Ramos (cell line): Measurements from ENCODE around the gene TNFRSF4.
"Not testable (repeated sequence)": the region's sequence is repeated elsewhere in the genome, so short reads cannot be mapped to it uniquely, and the experiment has no call there.

ENCODE experiments used
- in situ Hi-C: fragments of 300-500 bp; cut with MboI; formaldehyde crosslinking; loops from one replicate; pipeline ENCODE4 v1.14.3; 2022; ENCODE audit warnings: low sequenced_read_pairs; ENCODE audit not compliant: unreplicated experiment

The TNFRSF4 gene

GRCh38 chr1:1213345-1214265, at the start of gene TNFRSF4:
Gene TNFRSF4 (minus strand): TSS chr1:1214153. CDS start chr1:1214127, 26 bp downstream.
- in situ Hi-C loops = no loop called here

DNA sequence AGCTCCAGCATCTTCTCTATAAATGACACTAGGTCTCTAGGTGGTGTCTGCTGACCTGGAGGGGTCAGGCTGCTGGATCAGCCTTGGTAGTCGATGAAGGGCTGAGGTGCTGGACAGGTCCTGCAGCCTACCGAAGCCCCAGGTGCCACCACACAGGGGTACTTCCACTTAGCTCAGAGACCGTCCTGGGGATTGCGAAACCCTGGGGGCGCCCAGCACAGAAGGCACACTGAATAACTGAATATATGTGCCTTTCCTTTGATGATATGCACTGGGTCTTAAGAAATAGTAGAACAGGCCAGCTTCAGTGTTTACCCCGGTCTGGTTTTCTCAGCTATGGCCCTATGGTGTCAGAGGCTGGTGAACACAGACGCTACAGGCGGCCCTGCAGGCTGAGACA, 48.8 kb upstream of the TNFRSF4 start:
- in situ Hi-C loops = no loop called here

GRCh38 chr1:1262071-1262470, 48.1 kb upstream of the TNFRSF4 start:
- in situ Hi-C loops = no loop called here

DNA sequence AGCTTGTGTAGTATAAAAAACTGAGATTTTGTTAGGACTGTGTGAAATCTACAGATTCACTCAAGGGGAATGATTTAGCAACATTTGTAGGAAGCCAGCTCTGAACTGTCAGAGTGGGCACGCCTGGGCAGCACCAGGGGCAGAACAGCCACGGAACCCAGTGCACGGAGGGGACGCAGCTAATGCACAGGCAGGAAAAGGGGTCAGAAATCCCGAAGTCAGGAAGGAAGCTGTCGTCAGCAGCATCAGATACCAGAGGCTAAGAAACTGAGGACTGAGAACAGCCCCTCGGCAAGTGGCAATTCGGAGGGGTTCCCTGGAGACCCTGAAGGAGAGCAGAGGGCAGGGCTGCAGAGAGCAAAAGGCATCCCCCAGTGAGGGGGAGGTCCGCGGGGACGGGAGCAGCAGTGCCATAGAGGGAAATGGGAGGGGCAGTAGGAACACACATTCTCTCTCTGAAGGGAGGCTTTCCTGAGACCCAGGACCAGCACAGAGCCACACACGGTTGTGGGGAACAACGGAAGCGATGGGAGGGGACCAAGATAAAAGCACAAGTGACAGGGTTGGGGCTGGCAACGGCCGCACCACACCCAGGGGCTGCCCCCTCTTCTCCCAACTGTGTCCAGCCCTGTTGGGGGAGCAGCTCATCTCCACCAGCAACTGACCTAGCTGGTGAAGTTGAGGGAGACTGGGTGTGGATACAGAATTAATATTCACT, 47.0 kb upstream of the TNFRSF4 start:
- in situ Hi-C loops = no loop called here

DNA sequence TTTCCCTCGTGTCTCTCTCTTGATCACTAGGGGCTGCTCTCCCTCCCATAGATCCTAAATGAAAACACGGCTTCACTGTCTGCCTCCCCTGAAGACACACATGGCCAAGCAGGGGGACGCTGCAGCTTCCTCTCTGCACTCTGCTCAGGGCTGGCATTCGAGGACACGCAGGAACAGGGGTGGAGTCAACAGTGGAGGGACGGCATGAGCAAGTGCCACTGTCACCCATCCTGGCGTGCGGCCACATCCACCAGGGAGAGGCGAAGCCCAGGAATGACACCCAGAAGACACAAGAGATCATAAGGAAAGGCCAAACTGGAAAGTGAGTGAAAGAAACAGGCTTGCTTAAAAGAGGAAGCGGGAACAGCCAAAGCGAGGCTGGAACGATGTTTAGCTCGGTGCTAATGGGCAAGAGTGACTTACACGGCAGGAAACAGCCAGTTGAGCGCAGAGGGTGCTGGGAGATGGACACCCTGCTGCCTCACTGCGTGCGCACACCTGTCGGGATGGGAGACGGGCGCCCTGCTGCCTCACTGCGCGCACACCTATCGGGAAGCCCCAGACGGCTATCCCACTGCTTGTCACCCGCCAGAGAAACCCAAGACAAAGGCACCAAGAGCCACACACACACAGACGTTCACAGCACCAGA, 46.1 kb upstream of the TNFRSF4 start:
- in situ Hi-C loops = no loop called here

DNA sequence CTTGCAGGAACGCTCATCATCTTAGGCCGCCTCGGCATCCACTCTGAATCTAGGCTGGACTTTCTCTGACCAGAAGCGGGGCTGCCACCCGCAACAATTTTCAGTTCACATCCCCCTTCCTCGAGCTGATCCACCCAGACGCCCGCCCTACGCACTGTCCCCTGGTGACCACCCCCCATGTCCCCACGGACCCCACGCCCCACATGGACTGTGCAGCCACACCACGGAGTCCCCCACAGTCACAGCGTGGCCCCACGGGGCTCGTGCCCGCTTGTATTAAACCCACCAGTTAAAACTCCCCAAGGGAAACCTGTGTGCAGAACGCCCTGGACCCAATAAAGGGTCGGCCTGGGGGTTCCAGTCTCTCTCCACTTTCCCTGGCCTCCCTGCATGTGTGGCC, 45.6 kb upstream of the TNFRSF4 start:
- in situ Hi-C loops = no loop called here

DNA sequence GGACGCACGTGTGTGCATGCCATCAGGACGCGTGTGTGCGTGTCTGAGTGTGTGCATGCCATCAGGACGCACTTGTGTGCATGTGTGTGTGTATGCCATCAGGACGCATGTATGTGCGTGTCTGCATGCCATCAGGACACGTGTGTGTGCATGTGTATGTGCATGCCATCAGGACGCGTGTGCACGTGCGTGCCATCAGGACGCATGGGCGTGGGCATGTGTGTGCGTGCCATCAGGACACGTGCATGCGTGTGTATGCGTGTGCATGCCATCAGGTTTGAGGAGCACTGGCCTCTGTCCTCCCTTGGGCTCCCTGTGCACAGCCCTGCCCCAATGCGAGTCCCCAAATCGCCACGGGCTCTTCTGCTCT, 45.2 kb upstream of the TNFRSF4 start:
- in situ Hi-C loops = no loop called here

DNA sequence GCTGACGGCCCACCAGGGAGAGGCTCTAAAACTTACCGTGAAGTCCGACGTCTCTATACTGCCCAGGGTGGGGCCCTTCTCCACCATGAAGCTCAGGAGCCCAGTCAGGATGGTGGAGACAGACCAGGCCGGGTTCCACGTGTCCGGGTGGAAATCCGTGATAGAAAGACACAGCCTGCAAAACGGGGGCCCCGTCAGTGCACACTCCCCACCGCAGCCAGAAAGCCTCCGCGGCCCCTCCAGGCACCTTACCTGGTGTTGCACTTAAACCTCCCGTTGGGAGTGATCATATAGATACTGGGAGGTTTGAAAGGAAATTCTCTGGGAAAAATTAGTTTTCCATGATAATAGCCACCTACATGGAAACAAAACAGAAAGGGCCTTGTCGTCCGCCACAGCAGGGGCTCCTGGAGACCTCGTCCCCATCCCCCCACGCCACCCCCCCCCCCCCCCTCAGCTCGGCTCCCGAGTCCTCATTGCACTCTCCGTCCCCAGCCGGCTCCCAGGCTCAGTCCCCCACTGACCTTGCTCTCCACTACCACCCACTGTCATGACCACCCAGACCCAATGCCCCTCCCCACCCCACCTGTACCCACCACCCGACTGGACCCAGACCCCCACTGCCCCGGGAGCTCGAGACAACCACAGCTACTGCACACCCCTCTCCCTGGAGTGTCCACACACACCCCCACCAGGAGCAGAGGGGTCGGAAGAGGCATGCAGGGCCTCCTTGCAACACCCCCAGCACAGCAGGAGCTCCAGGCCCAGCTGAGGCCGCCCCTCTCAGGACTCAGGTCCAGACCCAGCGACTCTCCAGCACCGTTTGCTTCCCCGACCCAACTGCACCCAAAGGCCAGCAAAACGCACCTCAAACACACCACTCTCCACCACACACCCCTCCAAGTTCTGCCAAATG, 43.3 kb upstream of the TNFRSF4 start:
- in situ Hi-C loops = no loop called here

DNA sequence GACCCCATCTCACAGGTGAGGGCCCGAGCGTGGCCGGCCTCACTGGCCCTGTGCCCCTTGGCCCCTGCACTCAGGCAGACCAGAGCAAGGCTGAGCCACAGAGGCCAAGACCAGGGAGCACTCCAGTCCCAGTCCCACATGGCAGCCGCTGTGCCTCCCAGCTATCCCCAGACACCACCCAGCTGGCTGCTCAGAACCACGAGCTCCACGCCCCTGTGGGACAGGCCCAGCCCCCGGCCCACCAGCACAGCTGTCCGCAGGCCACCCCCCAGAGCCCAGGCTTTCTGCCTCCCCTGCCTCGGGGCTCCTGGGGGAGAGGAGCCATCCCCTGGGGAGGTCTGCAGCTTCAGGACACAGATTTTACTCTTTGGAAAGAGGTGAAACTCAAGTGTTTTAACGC, 41.7 kb upstream of the TNFRSF4 start:
- in situ Hi-C loops = no loop called here

DNA sequence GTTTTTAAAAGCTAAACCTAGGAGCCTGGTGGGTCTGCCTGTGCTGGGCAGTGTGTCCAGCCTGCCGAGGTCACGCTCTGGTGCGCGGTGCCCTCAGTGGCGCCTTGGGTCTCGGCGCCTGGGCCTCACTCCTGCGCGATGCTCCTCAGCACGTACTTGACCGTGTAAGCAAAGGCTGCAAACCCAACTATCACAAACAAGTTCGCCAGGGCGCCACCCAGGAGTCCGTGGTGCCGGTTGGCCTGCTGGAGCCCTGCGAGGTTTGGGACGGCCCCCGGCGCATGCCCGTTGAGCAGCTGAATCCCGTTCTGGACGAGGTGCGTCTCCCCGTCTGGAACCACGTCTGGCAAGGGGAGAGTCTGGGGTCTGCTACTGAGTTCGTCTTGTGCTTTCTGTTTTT, 41.1 kb upstream of the TNFRSF4 start:
- in situ Hi-C loops = no loop called here

DNA sequence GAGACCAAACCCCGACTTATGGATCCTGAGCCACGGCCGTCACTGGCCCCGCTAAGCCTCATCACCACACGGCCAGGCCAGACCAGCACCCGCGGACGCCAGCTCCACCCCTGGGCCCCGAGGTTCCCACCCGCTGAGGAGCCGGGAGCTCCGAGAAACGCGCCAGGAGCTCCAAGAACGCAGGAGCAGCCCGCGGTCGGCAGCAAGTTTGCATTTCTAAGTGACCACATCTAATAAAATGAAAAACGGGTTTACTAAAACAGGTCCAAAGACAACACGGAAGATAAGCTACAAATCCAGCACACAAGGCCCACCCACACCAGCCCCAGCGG, 40.7 kb upstream of the TNFRSF4 start:
- in situ Hi-C loops = no loop called here

GRCh38 chr1:1253972-1254666, 40.2 kb upstream of the TNFRSF4 start:
- in situ Hi-C loops = no loop called here

DNA sequence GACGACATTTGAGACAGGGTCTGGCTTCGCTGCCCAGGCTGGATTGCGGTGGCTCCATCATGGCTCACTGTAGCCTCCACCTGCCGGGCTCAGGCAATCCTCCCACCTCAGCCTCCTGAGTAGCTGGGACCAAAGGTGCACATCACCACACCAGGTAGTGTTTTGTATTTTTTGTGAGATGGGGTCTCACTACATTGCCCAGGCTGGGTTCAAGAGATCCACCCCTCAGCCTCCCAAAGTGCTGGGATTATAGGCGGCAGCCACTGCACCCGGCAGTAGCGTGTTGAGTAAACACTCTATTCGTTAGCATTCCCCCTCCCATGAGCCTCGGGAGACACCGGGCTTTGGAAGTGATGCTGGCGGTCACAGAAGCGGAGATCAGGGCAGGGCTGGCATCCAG, 39.4 kb upstream of the TNFRSF4 start:
- in situ Hi-C loops = no loop called here

DNA sequence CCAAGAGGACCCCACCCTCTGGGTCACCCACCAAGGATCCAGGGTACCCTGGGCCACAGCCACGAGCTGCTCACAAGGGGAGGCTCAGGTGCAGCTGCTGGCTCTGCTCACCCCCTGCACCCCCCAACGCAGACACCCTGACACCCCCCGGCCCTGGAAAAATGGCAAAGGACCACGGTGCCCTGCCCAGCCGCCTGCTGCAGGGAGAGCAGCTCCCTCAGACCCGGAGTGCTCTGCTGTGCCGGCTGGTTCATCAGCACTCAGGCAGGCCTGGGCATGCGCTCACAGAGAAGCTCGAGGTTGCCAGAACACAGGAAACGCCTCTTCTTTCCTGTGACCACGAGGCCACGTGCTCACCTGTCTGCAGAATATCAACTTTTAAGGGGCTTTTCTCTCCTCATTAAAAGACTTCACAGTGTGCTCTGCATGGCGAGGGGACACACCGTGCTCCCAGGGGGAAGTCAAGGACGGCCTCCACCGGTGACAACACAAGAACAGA, 36.9 kb upstream of the TNFRSF4 start:
- in situ Hi-C loops = no loop called here

GRCh38 chr1:1248009-1248913, 34.3 kb upstream of the TNFRSF4 start:
- in situ Hi-C loops = not testable (repeated sequence)

DNA sequence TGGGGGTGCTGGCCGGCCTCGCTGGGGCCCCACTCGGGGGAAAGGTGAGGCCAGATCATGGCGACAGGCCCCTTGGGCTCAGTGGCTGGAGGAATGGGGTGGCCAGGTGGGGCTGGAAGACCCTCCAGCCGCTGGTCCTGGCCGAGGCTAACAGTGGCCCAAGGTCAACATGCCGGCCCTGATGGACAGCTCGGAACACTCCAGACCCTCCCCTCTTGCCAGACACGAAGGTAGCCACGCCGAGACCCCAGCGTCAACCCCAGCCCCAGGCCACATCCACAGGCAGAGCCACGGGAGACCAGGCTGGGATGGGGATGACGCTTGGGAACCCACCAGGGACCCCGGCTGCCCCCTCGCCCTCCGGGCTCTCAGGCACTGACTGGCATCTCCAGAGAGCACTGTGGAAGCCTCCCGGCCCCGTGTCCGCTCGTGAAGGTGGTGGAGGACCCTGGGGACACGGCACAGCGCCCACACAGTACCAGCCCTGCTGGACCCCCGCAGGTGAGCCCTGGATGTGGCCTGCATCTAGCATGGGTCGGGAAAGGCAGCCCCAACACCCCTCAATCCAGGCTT, 33.5 kb upstream of the TNFRSF4 start:
- in situ Hi-C loops = no loop called here

DNA sequence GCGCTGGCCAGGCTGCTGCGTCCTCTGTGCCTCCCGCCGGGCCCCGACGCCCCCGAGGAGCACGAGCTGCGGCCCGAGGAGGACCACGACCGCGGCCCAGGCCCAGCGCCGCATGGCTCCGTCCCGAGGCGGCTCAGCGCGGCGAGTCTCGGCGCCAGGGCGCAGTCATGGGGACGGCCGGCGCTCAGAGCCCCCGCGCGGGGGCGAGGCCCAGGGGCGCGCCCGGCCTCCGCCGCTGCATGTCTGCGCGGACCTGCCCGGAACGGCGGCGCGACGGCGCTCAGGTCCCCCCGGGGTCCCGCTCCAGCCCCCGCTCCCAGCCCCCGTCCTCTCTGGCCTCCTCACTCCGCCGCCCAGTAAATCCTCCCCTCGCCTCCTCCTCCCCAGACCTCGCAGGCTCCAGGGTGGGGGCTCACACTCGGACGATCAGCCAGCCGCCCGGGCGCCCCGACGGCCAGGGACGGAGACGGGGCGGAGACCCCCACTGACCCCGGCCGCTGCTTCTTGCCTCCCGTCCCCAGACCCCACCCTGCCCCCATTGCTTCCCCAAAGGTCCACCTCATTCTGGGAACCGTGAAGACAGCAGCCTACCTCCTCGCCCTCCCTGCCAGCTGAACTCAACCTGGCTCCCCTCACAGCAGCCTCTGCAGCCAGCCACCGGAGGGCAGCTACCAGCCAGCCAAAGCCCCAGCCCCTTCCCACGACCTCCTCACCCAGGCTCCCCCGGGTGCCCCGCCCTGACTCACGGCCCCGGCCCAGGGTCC, 32.8 kb upstream of the TNFRSF4 start, which contains the start of gene C1QTNF12:
Gene C1QTNF12 (minus strand): TSS at position 146 of the 764 bp plus-strand sequence. CDS start 32 bp downstream, at position 114.
- in situ Hi-C loops = no loop called here
